GM19372 (cell line): ENCODE data around the gene PBX1.
"Not testable (repeated sequence)": the region's sequence is repeated elsewhere in the genome, so short reads cannot be mapped to it uniquely, and the experiment has no call there.

ENCODE experiments used
- ATAC-seq: cut with Tn5 transposase; IDR thresholded peaks from one replicate; pipeline ENCODE4 v1.9.1; 2021; ENCODE audit warnings: mild to moderate bottlenecking, low read depth, moderate library complexity; ENCODE audit not compliant: unreplicated experiment

Gene PBX1

DNA sequence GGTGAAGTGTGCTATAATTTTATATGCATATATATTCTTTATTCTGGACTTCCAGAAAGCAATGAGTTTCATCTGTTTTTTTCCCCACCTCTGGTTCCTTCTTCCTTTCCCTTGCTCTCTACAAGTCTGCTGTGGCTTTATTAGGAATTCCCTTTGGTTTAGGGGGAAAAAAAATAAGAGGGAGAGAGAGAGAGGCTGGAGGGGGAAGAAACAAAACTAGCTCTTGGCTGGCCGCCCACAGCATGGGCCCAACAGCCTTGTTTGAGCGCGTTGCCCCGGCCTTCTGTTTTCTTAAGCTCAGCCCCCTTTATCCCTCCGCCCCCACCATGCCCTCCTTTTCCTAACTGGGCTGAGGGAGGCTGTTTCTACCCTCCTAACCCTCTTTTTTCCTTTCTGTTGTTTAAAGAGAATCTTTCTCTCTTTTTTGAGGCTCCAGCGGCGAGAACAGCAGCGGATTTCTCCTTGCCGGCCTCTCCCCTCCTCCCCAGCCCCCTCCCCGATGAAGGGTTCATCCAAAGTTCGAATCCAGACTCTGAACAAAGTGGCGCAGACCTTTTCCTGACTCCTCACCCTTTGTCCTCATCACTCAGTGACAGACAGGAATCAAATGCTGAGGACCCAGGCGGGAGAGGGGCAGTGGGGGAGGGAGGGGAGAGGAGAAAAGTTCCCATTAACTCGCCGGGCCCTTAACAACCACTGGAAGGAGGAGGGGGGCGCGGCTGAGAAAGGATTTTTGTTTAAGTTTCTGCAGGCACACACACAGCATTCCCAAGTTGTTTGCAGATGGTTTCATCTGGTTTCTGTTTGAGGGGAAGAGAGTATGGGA is 29.7 kb downstream of the PBX1 start:
- ATAC-seq = no peak

DNA sequence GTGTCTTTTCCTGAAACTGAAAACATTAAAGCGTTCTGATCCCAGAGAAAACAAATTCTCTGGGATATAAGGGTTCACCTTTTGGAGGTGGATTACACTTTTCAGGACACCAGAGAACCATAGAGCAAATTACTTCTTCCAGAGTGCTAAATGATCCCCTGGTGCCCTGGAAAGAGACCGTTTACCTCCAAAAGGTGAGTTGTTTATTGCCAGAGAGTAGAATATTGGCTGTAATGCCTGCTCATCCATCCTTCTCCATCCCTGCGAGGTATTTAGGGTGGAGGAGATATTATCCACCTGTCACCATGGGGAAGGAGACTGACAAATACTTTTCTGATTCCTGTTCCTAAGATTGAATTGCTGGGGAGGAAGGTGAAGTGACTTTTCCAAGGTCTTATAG is 30.4 kb downstream of the PBX1 start:
- ATAC-seq = no peak

DNA sequence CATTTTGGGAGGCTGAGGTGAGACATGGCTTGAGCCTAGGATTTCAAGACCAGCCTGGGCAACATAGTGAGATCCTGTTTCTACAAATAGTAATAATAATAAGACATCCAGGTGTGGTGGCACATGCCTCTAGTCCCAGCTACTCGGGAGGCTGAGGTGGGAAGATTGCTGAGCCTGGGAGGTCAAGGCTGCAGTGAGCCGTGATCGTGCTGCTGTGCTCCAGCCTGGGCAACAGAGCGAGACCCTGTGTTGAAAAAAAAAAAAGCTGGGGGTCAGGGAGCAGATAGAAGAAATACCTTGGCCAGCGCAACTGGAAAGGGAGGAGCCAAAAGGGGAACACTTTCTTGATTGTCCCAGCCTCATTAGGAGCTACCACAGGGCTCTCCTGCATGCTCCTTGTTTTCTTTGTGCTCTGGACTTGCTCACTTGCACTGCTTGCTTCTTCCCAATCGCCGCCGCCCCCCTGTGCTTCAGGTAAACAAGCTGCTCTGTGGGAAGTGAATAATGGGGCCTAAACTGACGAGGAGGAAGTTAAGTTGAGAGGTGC is 31.1 kb downstream of the PBX1 start:
- no peak for ATAC-seq

DNA sequence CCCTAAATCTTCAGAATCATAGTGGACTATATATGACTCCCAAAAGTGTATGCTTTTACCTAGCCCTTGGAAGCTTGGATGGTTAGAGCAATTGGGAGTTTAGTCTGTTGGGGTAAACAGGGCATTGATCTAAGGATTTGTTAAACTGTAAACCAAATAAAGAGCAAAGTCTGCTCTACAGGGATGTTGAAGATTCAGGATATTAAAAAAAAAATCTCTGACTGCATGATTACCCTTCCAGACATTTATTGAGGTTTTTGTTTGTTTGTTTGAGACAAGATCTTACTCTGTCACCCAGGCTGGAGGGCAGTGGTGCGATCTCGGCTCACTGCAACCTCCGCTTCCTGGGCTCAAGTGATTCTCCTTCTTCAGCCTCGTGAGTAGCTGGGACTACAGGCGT is 31.6 kb downstream of the PBX1 start:
- no peak for ATAC-seq

DNA sequence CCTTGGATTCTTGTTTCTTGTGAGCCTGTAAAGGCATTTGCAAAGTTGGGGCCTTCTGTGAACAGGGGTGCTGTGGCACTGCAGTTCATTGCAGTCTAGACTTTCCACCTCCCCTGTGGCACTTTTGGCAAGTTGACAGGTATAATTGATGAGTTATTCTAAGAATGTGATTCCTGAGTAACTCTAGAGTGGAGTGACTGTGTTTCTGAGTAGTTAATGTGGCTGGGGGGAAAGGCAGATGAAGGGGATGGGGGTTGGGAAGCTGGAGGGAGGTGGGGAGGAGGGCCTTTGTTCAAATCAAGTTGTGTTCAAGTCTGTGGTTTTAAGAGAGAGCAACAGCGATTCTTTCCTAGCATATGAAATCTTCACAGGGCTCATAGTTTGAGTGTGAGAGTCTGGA is 32.9 kb downstream of the PBX1 start:
- no peak for ATAC-seq

DNA sequence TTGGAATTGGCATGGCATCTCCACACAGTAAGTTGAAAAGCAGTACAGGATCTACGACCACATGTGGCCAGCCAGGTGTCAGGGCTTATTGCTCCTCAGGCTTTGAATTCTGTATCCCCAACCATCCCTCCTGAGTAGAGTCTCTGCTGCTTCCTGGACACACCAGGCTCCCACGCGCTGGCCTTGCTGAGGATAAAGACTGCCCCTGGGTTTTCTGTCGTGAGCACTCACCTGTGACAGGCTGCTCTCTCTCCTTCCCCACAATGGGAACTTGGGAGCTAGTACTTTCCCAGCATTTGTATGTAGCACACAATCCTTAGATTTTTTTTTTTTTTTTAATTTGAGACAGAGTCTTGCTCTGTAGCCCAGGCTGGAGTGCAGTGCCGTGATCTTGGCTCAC is 33.6 kb downstream of the PBX1 start:
- ATAC-seq = no peak

DNA sequence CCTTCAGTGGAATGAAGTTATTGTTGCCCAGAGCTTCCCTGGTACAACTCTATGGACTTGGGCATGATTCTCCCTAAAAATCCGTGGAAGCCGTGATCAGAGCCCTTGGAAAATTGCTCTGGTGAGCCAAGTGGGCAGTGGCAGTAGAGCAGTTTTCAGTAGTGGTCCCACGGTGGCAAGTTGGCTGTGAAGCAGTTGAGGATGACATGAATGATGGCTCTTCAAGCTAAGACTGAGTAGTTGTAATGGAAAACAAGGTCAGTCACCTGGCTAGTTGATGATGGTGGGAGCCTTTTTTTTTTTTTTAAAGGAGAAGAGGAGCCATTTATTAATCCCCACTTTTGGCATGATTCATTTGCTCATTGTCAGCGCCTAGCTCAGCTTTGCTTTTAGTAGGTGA is 36.2 kb downstream of the PBX1 start:
- no peak for ATAC-seq

DNA sequence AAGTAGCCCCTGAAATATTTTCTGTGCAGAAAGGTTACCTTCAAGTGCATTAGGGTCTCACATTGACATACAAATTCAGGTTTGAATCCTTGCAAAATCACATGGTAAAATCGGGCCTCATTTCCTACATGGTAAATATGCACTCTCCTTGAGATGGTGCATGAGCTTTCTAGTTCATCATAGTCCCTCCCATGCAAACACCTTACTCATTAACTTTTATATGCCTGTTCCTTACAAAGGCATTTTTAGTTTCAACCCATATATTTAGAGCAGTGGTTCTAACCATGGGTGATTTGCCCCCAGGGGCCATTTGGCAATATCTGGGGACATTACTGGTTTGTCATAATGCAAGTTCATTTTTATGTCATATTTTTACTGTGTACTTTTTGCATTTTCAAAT is 37.2 kb downstream of the PBX1 start:
- no peak for ATAC-seq

DNA sequence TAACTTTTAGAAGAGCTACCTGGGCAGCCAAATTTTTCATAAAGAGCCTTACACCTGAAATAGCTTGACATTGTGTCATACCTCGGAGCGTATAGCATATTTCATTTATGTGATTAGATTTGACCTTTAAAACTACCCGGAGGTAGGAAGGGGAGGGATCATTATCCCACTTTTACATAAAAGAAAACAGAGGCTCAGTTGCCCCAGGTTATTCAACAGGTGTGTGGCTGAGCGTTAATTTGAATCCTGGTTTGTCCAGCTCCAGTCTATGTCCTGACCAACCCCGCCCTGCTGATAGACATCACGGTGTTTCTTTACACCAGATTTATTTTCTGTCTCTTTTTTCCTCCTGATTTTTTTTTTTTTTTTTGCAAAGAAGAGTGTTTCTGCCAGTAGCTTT is 39.7 kb downstream of the PBX1 start:
- no peak for ATAC-seq

DNA sequence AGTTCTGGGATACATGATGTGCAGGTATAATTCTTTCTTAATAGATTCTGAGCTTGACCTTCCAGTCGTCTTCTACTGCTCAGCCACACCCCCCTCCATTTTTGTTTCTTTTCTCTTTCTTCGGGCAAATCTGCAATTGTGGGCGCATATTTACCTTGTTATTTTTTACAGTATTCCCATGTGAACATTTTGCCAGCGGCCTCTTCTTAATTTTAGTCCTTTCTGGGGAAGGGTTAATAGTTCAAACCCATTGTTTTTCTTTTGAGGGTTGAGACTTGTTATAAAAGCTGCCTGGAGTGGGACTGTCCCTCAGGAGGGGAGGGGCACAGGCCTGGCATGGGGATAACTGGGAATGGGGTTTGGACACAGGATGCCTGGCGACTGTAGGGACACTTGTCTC is 40.3 kb downstream of the PBX1 start:
- ATAC-seq = no peak

DNA sequence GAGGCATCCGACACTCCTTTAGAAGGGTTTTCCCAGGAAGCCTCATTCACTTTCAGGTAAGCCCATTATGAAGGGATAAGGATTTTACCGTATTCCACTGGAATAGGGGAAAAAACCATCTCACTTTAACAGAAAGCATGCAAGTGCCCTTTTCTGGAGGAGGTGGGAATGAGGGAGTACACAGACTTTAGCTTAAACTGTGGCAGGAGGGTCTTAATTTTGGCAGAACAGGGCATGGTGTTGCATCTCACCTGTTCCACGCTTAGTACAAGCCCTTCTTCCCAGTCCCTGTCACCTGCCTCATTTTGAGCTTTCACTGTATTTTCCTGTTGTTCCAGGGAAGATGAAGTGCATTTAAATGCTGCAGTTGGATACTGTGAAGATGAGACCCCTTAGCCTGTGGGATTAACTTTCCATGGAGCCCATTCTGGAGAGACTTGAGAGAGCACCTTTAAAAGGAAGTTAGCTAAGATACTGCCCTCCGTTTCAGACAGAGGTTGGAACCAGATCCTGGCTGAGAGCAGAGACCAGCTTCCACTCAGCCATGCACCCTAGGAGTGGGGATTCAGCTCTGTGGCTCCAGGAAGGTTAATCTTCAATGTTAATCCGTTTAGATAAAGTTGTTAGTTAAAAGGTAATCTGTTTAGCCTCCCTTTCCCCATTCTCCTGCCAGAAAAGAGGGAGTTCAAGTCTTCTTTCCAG is 42.6 kb downstream of the PBX1 start:
- no peak for ATAC-seq

DNA sequence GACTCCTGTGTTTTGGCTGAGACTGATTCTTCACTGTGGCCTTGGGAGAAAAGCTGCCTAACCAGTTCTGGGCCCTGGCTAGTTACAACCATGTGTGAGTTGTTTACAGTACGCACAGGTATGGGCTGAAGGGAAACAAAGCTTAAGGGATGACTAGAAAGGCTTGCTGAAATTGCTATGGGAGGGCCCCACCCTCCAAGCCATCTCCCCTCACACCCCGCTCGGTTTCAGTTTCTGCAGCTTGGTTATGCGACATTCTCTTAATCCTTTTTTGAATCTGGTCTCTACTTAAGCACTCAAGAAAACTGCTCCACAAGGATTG is 43.1 kb downstream of the PBX1 start:
- ATAC-seq = no peak

DNA sequence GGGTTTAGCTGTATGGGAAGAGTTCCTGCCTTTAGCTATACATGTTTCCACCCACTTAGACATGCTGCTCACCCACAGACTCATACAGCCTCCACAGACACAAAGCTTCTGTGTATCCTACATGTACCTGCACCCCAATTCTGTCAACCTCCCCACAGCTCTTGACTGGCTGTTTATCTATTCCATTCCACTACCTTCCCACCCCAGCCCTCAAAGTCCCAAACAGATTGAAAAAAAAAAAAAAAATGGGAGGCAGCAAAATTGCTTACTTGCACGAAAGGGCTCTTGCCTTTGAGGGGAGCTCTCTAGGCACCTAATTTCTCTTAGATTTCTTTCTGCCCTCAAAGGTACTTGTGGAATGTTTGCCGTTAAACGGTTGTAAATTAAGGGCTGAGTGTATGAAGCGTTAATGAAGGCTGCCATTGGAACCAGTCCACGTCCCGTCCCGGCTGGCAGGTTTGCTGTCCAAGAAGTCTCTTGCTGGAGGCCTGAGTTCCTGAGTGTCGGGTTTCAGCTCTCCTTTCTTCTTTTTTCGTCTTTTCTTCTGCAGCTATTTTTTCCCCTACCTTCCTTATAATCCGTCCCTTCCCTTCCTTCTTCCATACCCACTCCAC is 43.6 kb downstream of the PBX1 start:
- no peak for ATAC-seq

DNA sequence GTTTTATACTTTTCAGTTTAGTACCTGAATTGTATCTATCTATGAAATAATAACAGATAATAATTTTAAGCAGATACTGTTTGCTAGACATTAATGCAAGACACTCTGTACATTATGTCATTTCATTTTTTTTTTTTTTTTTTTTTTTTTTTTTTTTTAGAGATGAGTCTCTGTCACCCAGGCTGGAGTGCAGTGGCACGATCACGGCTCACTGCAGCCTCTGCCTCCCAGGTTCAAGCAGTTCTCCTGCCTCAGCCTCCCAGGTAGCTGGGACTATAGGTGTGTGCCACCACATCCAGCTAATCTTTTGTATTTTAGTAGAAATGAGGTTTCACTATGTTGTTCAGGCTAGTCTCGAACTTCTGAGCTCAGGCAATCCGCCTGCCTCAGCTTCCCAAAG is 44.8 kb downstream of the PBX1 start:
- not testable (repeated sequence) for ATAC-seq

DNA sequence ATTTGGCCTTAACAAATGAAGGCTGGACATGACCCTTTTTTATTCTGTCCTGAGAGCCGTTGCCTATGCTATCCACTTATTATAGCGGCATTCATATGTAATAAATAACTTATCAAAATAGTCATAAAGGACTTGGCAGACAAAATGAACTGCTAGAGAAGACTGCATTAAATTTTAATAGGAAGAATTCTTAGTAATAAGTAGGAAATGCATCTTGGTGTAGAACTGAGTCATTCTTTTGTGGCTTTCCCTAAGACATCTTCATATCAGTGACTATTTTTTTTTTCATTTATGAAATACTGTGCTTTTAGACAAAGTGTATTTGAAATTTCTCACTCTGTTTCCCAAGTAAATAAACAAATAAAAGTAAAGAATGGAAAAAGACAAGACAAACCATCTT is 45.6 kb downstream of the PBX1 start:
- no peak for ATAC-seq

DNA sequence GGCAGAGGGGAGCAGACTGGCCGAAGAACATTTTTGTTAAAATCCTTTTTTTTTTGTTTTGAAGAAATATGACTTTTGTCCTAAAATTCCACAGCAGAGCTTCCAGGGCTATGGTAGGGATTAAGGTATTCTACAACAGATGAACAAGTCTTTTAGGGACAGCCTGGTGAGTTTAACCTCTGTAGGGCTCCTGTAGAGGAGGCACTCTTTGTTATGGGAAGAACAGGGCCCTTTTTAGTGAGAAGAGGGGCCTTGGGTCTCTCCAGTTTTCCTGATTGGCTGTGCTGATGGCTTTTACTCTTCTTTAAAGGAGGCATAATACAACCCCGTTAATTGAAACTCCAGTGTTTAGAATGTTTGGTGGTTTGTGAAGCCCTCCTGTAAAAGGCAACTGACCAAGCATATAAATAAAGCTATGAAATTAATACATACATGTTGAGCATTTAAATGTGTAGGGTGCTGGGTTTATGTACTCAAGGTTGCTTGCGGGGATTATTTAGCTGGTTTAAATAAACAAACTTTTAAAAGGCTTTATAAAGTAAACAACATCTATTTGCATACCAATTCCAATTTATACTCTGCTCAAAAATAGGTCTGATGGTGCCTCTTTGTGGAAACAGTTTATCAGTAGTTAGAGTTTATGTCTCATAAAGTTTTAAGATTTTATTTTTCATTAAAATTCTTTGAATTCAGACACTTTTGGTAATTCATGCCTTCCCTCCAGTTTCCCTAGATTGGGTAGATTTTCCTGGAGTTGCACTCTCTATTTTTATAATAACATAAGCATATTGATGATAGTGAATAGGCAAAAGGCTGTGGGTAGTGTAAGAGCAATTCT is 46.5 kb downstream of the PBX1 start:
- no peak for ATAC-seq

DNA sequence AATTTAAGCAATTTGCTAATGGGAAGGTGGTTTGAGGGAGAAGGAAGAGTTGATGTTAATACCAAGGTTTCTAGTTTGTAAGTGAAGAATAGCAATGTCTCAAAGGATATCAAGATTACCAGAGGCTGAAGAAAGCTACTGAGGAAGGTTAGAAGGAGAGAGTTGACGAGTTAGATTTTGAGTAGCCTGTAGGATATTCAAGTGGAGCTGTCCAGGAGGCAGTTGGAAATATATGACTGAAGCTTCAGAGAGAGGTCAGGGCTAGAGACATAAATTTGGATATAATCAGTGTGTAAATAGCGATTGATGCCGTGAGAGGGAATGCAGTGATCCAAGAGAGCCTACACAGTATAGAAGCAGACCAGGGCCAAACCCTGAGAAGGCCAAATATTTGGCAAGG is 48.4 kb downstream of the PBX1 start:
- no peak for ATAC-seq

DNA sequence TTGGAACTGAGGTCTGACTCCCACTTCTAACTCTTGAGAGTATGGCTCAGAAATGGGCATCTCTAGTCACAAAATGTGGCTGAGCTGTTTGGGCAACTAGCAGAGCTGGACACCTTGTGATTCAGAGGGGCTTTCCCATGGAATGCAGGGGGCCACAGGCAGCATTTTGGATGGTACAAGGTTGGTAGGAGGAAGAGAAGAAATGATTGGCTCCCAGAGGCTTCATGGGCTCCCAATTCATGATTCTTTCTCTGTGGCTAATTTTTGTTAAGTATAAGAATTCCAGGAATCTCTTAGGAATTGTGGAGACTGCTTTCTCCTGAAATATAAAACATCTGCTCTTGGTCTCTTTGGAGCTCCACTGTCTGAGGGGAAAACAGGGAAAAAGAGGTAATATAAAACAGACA is 49.7 kb downstream of the PBX1 start:
- ATAC-seq = no peak

DNA sequence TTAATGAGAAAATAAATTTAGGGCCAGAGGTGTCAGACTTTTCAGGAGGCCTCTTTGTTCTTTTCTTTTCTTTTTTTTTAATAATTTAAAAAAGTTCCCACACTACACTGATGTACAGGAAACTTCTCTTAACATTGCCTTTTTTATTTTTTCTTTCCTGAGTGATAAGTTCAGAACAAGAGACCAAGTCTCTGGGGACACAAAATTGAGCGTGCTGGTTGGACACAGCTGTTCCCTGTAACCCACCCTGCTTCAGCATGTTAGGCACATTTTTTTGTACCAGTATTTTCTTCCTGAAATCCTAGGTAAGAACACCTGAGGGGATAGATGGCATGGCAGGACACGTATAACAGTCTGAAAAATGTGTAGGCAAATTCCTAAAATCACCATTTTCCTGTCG is 50.1 kb downstream of the PBX1 start:
- no peak for ATAC-seq

DNA sequence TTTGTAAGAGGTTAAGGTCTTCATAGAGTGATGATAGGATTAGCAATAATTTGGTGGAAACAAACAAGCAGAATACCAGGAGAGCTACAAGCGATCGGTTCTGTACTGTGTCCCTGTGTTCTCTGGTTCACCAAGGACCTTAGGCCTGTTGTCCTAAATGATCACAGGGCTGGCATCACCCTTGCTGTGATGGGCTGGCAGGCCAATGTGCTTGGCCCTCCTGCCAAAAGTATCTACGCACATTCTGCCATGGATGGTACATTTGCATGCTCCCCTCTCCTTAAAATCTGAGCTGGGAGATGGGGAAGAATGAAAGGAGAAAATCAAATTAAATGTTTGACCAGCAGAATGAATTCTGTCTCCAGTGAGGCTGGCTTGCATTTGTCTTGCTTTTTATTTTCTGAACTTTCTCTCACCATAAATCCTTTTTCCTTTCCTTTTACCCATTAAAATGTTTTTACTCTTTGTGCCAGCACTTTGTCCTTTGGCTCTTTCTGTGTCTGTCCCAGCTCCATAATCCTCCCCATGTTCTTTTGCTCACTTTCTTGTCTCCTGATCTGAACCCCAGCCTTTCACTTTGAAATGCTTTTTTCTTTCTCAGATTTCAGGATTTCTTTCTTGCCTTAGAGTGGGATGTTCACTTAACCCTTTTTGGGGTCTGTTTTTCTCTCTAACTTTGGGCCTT is 51.7 kb downstream of the PBX1 start:
- ATAC-seq = no peak
